Activated CD8-positive, alpha-beta memory T cell treated with anti-CD3 and anti-CD28 coated beads, Interleukin-2, amount 10 ng/mL, durations not matched to agents 7 days and 5 days (primary cell): ENCODE measurements around the gene ETV2. TPM values are rescaled to one million over a fixed set of nuclear protein-coding genes. Genes with fewer than 3 reads are reported as not detected.
"Not testable (repeated sequence)": the region's sequence is repeated elsewhere in the genome, so short reads cannot be mapped to it uniquely, and the experiment has no call there.

Experiments
- ATAC-seq: fragments of 150-1000 bp; cut with Tn5 transposase; one replicate; pipeline ENCODE4 v1.10.0; 2021; ENCODE audit warnings: moderate library complexity
- CTCF ChIA-PET: fragments of 350-600 bp; sonication (Branson Sonifier 250); formaldehyde crosslinking; loops from one replicate; lab custom pipeline; 2021; ENCODE audit warnings: antibody characterized with exemption; lab: Charles Lee
- DNase-seq: peaks from one replicate; pipeline ENCODE4 v3.0.0-alpha.2; 2020
- H3K27ac Mint-ChIP-seq: one replicate; pipeline ENCODE4 v1.8.0; 2021; ENCODE audit warnings: mild to moderate bottlenecking, mixed read lengths
- H3K27me3 Mint-ChIP-seq: one replicate; pipeline ENCODE4 v1.8.0; 2021; ENCODE audit warnings: mixed read lengths
- H3K36me3 Mint-ChIP-seq: one replicate; pipeline ENCODE4 v1.8.0; 2021; ENCODE audit warnings: mild to moderate bottlenecking, mixed read lengths
- H3K4me1 Mint-ChIP-seq: one replicate; pipeline ENCODE4 v1.8.0; 2021; ENCODE audit warnings: mixed read lengths
- H3K4me3 Mint-ChIP-seq: one replicate; pipeline ENCODE4 v1.8.0; 2021; ENCODE audit warnings: mild to moderate bottlenecking, moderate library complexity, mixed read lengths
- H3K9me3 Mint-ChIP-seq: one replicate; pipeline ENCODE4 v1.8.0; 2022; ENCODE audit warnings: low read depth, mixed read lengths
- total RNA-seq, 2 experiments: library from RNA; stranded (reverse); gene quantifications; one replicate each; pipeline ENCODE4 v1.2.3, GENCODE V29; 2021

Gene ETV2
- total RNA-seq, 2 experiments from 2014 or later, result 1.2 to 1.9 TPM

DNA sequence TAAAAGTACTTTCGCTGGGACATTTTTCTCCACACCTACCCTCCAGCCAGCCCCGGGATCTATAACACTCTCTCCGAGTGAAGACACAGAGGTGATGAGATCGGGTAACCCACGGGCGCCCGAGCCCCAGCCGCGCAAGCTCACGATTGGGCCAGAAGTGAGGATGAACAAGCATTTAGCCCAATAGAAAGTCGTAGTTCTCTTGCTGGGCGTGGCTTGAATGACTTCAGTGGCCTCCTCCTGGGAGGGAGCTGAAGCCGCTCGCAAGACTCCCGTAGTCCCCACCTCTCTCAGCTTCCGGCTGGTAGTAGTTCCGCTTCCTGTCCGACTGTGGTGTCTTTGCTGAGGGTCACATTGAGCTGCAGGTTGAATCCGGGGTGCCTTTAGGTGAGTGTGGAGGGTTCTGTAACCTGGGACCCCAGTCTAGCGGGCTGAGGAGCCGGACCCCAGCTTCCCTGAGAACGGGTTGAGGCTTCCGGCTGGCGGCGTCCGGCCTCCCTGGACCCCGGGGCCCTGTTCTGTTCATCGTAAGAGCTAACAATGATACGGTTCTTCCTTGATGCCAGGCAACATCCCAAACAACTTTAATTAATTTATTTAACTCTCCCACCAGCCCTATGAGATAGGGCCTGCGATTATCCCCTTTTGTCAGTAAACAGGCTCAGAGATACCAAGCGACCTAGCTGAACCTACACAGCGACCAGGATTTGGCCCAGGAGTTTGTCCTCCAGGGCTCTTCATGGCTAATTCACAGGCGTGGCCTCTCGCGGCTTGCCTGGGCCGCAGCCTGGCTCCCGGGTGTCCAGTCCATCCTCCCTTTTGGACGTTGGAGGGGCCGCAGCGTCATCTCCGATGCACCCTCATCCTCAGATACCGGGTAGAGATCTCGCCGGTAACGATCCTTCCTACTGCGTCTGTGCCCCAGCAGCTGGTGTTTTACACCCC lies 6.7 kb downstream of the ETV2 start, which contains the start of gene COX6B1:
Gene COX6B1, plus strand, starts transcription at position 307 of the 945 bp plus-strand sequence. CDS start 2,921 bp downstream, outside the sequence.
- Mint-ChIP-seq H3K27me3 (no peaks in the 10 kb centered on the region), H3K27ac (peak within 1 kb of the TSS; percentile 93), H3K36me3 (peaks cover 16% of the 10 kb centered on the region), H3K4me1 (peaks cover 44% of the 10 kb centered on the region), H3K9me3 (no peaks in the 10 kb centered on the region), H3K4me3 (peak within 1 kb of the TSS; percentile 96)
- CTCF ChIA-PET, result interaction anchor here (0.5 to 2.1 kb wide), 9 partner anchors 13 to 522 kb away, joined by 3 to 13 read pairs (median 4); partner anchors contain the start of genes HAUS5 and WDR62
- DNase-seq (peak; percentile 98), ATAC-seq (peak; percentile 72)

DNA sequence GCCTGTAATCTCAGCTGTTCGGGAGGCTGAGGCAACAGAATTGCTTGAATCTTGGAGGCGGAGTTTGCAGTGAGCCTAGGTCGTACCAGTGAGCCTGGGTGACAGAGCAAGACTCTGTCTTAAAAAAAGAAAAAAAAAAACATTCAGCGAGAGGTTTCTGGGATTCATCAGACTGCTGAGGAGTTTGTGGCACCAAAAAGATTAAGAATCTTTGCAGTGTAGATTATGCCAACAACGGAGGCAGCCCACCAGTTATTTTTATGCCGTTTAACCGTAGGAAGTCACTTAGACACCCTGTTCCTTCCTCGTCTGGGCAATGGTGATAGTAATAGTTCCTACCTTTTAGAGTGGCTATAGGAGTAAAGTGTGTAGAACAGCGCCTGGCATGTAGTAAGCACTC lies 9.0 kb downstream of the ETV2 start:
- Mint-ChIP-seq H3K27ac (no peak overlapping the region), H3K27me3 (no peaks in the 10 kb centered on the region), H3K4me3 (no peak overlapping the region), H3K4me1 (peaks cover 34% of the 10 kb centered on the region), H3K36me3 (peaks cover 29% of the 10 kb centered on the region), H3K9me3 (no peaks in the 10 kb centered on the region)
- no peak for DNase-seq
- no peak for ATAC-seq
- CTCF ChIA-PET, result no interaction called here

DNA sequence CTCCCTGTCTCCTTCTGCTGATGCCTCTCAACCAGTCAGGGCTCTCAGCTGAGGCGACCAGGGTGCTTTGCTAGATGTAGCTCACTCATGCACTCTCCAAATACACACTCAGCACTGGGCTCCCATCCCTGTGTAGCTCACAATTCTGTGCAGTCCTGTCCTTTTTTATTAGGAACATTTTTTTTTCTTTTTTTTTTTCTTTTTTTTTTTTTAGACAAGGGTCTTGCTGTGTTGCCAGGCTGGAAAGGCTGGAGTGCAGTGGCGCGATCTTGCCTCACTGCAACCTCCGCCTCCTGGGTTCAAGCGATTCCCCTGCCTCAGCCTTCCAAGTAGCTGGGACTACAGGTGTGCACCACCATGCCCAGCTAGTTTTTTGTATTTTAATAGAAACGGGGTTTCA lies 13.3 kb downstream of the ETV2 start:
- H3K36me3 Mint-ChIP-seq, result peaks cover 46% of the 10 kb centered on the region
- H3K27ac Mint-ChIP-seq, DNase-seq, H3K4me3 Mint-ChIP-seq, ATAC-seq, H3K27me3 Mint-ChIP-seq, H3K9me3 Mint-ChIP-seq: not testable (repeated sequence)
- H3K4me1 Mint-ChIP-seq, result peaks cover 18% of the 10 kb centered on the region
- CTCF ChIA-PET, result interaction anchor here (1.2 to 1.6 kb wide), 2 partner anchors 40 to 105 kb away, joined by 3 to 4 read pairs; no protein-coding TSS in a partner anchor

GRCh38 chr19:35655600-35655999 lies 14.1 kb downstream of the ETV2 start:
- H3K27me3 Mint-ChIP-seq, result no peaks in the 10 kb centered on the region
- no peak overlapping the region for H3K27ac Mint-ChIP-seq
- no peak overlapping the region for H3K4me3 Mint-ChIP-seq
- DNase-seq (no peak), ATAC-seq (no peak)
- CTCF ChIA-PET, result interaction anchor here (1.6 kb wide), 1 partner anchor 106 kb away, joined by 3 read pairs; no protein-coding TSS in a partner anchor
- H3K36me3 Mint-ChIP-seq, result peaks cover 46% of the 10 kb centered on the region
- no peaks in the 10 kb centered on the region for H3K9me3 Mint-ChIP-seq
- peaks cover 14% of the 10 kb centered on the region for H3K4me1 Mint-ChIP-seq

DNA sequence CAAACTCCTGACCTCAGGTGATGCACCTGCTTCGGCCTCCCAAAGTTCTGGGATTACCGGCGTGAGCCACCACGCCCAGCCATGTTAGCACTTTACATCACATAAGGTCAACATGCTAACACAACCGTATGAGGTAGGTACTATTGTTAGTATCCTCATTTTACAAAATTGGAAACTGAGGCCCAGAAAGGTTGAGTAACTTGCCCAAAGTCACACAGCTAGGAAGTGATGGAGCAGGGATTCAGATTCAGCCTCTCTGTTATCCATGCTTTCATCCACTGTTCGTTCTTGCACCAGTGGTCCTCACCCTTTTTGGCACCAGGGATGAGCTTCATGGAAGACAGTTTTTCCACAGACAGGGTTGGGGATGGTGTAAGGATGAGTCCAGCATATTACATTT lies 15.2 kb downstream of the ETV2 start:
- Mint-ChIP-seq H3K36me3 (peaks cover 43% of the 10 kb centered on the region), H3K4me3 (no peak overlapping the region), H3K27me3 (no peaks in the 10 kb centered on the region), H3K9me3 (no peaks in the 10 kb centered on the region), H3K4me1 (peaks cover 6% of the 10 kb centered on the region), H3K27ac (no peak overlapping the region)
- CTCF ChIA-PET, result no interaction called here
- no peak for ATAC-seq
- no peak for DNase-seq

GRCh38 chr19:35657904-35658700 lies 16.6 kb downstream of the ETV2 start:
- Mint-ChIP-seq H3K27ac (no peak overlapping the region), H3K9me3 (no peaks in the 10 kb centered on the region), H3K27me3 (no peaks in the 10 kb centered on the region), H3K4me3 (no peak overlapping the region), H3K4me1 (peaks cover 2% of the 10 kb centered on the region), H3K36me3 (peaks cover 42% of the 10 kb centered on the region)
- CTCF ChIA-PET, result no interaction called here
- DNase-seq (no peak), ATAC-seq (no peak)

DNA sequence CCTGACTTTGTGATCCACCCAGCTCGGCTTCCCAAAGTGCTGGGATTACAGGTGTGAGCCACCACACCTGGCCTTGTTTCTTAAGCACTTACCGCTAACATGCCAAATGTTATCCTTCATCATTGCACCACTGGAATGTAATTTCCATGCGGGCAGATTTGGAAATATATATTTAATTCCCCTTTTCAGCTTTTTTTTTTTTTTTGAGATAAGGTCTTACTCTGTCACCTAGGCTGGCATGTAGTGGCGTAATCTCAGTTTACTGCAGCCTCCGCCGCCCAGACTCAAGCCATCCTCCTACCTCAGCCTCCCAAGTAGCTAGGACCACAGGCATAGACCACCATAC lies 20.4 kb downstream of the ETV2 start:
- DNase-seq (no peak), ATAC-seq (no peak)
- no peaks in the 10 kb centered on the region for H3K9me3 Mint-ChIP-seq
- CTCF ChIA-PET, result interaction anchor here (1.2 kb wide), 1 partner anchor 14 kb away, joined by 3 read pairs; the partner anchor contains the start of gene COX6B1
- H3K36me3 Mint-ChIP-seq, result peaks cover 26% of the 10 kb centered on the region
- no peaks in the 10 kb centered on the region for H3K27me3 Mint-ChIP-seq
- H3K4me1 Mint-ChIP-seq, result no peaks in the 10 kb centered on the region
- H3K27ac Mint-ChIP-seq, result no peak overlapping the region
- no peak overlapping the region for H3K4me3 Mint-ChIP-seq

DNA sequence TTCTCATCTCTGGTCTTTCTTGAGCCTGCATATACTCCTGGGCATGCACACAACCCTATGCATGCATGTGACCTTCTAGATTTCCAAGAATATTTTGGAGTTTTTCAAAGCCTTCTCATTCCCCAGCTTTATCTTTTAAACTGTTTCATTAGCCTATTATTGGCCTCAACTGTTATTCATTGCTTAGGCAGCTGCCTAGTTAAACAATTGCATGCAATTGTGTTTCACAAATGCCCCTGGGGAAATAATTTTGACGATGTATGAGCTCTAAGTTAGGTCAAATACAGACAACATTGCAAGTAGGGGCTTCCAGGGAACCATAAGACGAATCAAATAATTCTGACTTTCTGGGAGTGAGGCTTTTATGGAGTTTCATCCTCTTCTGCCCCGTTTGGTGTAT lies 22.4 kb downstream of the ETV2 start:
- ATAC-seq (no peak), DNase-seq (no peak)
- Mint-ChIP-seq H3K9me3 (no peaks in the 10 kb centered on the region), H3K27me3 (peaks cover 3% of the 10 kb centered on the region), H3K4me3 (no peak overlapping the region), H3K4me1 (no peaks in the 10 kb centered on the region), H3K36me3 (peaks cover 15% of the 10 kb centered on the region), H3K27ac (no peak overlapping the region)
- CTCF ChIA-PET, result interaction anchor here (1.3 kb wide), 1 partner anchor 38 kb away, joined by 3 read pairs; no protein-coding TSS in a partner anchor

DNA sequence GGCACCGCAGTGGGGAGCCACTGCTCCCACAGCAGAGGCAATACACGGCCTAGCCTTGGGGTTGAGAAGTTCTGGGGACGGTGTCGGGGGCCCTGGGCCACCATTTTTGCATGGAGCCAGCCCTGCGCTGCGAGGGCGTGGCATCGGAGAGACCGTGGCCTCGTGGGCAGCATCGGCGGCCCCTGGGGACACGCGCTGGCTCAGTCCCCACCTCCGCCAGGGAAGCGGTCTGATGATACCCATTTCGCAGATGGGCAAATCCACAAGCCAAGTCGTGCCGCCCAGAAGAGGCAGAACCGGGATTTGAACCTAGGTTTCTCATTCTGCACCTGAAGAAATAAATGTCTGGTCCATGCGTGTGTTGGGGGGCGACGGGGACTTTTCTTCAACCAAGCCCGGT lies 23.6 kb downstream of the ETV2 start:
- CTCF ChIA-PET, result interaction anchor here (1.3 kb wide), 1 partner anchor 37 kb away, joined by 3 read pairs; no protein-coding TSS in a partner anchor
- ATAC-seq, result no peak
- Mint-ChIP-seq H3K9me3 (no peaks in the 10 kb centered on the region), H3K36me3 (peaks cover 10% of the 10 kb centered on the region), H3K4me1 (no peaks in the 10 kb centered on the region), H3K4me3 (no peak overlapping the region), H3K27me3 (peaks cover 12% of the 10 kb centered on the region), H3K27ac (no peak overlapping the region)
- DNase-seq, result no peak

- Mint-ChIP-seq H3K9me3 (no peaks in the 10 kb centered on the region), H3K27ac (no peak overlapping the region), H3K36me3 (peaks cover 10% of the 10 kb centered on the region), H3K4me1 (no peaks in the 10 kb centered on the region), H3K27me3 (peaks cover 13% of the 10 kb centered on the region), H3K4me3 (no peak overlapping the region)
- no peak for ATAC-seq
- CTCF ChIA-PET, result no interaction called here
- DNase-seq, result no peak
These were observed 24.1 kb downstream of the ETV2 start for GRCh38 chr19:35665604-35666003.

DNA sequence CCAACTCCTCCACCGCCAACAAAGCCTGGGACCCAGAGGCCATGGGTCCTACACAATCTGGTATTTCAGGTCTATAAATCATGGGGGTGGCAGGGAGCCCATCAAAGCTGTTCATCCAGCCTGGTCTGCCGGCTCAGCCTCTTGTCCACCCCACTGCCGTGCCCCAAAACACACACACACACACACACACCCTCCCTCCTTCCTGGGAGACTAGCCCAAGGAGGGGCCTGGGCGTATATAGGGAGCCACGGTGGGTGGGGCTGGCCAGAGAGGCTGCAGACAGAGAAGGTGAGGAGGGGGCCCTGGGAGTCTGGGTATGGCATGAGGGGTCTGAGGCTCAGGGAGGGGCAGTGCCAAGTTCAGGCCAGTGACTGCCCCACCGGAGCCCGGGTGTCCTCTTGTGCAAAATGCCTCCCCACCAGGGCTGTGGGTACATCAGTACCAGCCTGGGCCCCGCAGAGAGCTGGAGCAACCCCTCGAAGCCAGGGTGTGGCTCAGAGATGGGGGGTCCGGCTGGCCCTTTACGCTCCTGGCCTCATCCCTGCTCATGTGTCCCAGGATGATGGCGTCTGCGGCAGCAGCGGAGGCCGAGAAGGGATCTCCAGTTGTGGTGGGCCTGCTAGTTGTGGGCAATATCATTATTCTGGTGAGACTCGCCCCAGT lies 24.8 kb downstream of the ETV2 start, which contains the start of gene UPK1A:
Gene UPK1A, plus strand, starts transcription at position 267 of the 663 bp plus-strand sequence. Its CDS starts 296 bp downstream, at position 563.
- Mint-ChIP-seq H3K9me3 (no peaks in the 10 kb centered on the region), H3K4me3 (no peak within 1 kb of the TSS), H3K27ac (no peak within 1 kb of the TSS), H3K36me3 (peaks cover 8% of the 10 kb centered on the region), H3K27me3 (peaks cover 18% of the 10 kb centered on the region), H3K4me1 (no peaks in the 10 kb centered on the region)
- ATAC-seq, result no peak
- DNase-seq, result no peak
- CTCF ChIA-PET, result no interaction called here

DNA sequence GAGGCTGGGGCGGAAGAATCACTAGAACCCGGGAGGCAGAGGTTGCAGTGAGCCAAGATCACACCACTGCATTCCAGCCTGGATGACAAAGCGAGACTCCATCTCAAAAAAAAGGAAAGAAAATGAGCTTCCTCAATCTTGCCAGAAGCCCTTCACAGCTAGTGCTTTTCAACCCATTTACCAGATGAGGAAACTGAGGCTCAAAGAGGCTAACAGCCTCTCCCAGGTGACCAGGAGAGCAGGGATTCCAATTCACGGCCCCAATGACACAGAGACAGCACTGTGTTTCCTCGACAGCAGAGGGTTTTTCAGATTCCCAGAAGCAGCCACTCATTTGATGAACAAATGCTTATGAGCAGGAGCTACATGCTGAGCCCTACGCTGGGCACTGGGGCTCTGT lies 28.0 kb downstream of the ETV2 start:
- H3K9me3 Mint-ChIP-seq, result no peaks in the 10 kb centered on the region
- peaks cover 8% of the 10 kb centered on the region for H3K4me1 Mint-ChIP-seq
- H3K36me3 Mint-ChIP-seq, result no peaks in the 10 kb centered on the region
- ATAC-seq (no peak), DNase-seq (no peak)
- no peak overlapping the region for H3K27ac Mint-ChIP-seq
- no peak overlapping the region for H3K4me3 Mint-ChIP-seq
- CTCF ChIA-PET, result no interaction called here
- peaks cover 37% of the 10 kb centered on the region for H3K27me3 Mint-ChIP-seq

DNA sequence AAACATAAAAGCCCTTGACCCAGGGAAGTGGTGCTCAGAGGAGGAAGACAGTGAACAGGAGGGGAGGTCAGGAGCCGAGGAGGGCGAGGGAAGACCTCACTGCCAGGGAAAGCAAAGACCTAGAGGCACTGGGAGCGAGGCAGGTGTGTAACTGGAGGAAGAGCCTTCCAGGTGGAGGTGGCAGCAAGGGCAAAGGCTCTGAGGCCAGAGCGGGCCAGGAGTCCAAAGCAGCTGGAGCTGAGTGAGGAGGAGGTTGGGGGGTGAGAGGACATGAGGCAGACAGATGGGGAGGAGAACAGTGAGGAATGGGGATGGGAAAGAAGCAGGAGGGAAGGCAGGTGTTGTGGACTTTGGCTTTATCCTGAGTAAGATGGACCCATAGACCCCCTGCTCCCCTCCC lies 28.4 kb downstream of the ETV2 start:
- DNase-seq (no peak), ATAC-seq (no peak)
- peaks cover 8% of the 10 kb centered on the region for H3K4me1 Mint-ChIP-seq
- peaks cover 39% of the 10 kb centered on the region for H3K27me3 Mint-ChIP-seq
- CTCF ChIA-PET, result no interaction called here
- no peak overlapping the region for H3K27ac Mint-ChIP-seq
- H3K4me3 Mint-ChIP-seq, result no peak overlapping the region
- no peaks in the 10 kb centered on the region for H3K9me3 Mint-ChIP-seq
- H3K36me3 Mint-ChIP-seq, result no peaks in the 10 kb centered on the region
